GM23338 (cell line): ENCODE data around the gene SAMD13.

Experiments
- CREB1 ChIP-seq: fragments of 250-450 bp; sonication (Bioruptor Pico); IDR thresholded peaks from 2 replicates; pipeline ENCODE4 v1.5.0; 2020; ENCODE audit warnings: low read depth, mild to moderate bottlenecking, moderate library complexity
- CTCF ChIP-seq, 2 experiments: fragments of 200-600 bp in 1 of 2; sonication (generic) in 1 of 2; conservative IDR thresholded peaks; 2 replicates each; pipeline versions ENCODE4 v1.5.1 to v1.6.1; 2016 to 2017; ENCODE audit warnings: antibody characterized with exemption in 2 of 2, low read depth in 2 of 2, mild to moderate bottlenecking in 2 of 2, moderate library complexity in 1 of 2
- ETS1 ChIP-seq: IDR thresholded peaks from 2 replicates; pipeline ENCODE4 v1.6.1; 2016; ENCODE audit warnings: antibody characterized with exemption
- EZH2 ChIP-seq: fragments of 200-600 bp; sonication (generic); IDR thresholded peaks from one replicate; pipeline ENCODE4 v1.8.0; 2017; ENCODE audit warnings: antibody characterized with exemption, mild to moderate bottlenecking, low read depth; ENCODE audit not compliant: unreplicated experiment
- EZH2phosphoT487 ChIP-seq: fragments of 200-600 bp; sonication (generic); IDR thresholded peaks from one replicate; pipeline ENCODE4 v1.8.1; 2018; ENCODE audit warnings: antibody characterized with exemption; ENCODE audit not compliant: unreplicated experiment
- JUNB ChIP-seq: IDR thresholded peaks from one replicate; pipeline ENCODE4 v1.6.1; 2016; ENCODE audit warnings: antibody characterized with exemption; ENCODE audit not compliant: unreplicated experiment
- NANOG ChIP-seq: IDR thresholded peaks from 2 replicates; pipeline ENCODE4 v1.6.1; 2016; ENCODE audit warnings: antibody characterized with exemption, borderline replicate concordance
- POLR2AphosphoS5 ChIP-seq: IDR thresholded peaks from 2 replicates; pipeline ENCODE4 v1.6.1; 2016; ENCODE audit warnings: antibody characterized with exemption, low read depth
- REST ChIP-seq: IDR thresholded peaks from one replicate; pipeline ENCODE4 v1.6.1; 2018; ENCODE audit warnings: antibody characterized with exemption; ENCODE audit not compliant: unreplicated experiment
- ZNF114 ChIP-seq: fragments of 250-450 bp; sonication (Bioruptor Pico); IDR thresholded peaks from 2 replicates; pipeline ENCODE4 v1.5.0; 2020; ENCODE audit warnings: mild to moderate bottlenecking, moderate library complexity
- ZNF331 ChIP-seq: fragments of 250-450 bp; sonication (Bioruptor Pico); IDR thresholded peaks from 2 replicates; pipeline ENCODE4 v1.5.0; 2020; ENCODE audit warnings: low read depth, mild to moderate bottlenecking, moderate library complexity
- ZNF462 ChIP-seq: fragments of 250-450 bp; sonication (Bioruptor Pico); IDR thresholded peaks from 2 replicates; pipeline ENCODE4 v1.5.0; 2020; ENCODE audit warnings: mild to moderate bottlenecking, moderate library complexity

GRCh38 chr1:84327830-84328229, 26.3 kb downstream of the SAMD13 start:
- no peak for TF ChIP-seq ETS1
- no peak for TF ChIP-seq CTCF (conservative IDR thresholded peaks at IDR 0.05; ENCODE audit: low read depth in 2 of 2)
- TF ChIP-seq POLR2AphosphoS5: no peak
- no peak for TF ChIP-seq REST
- TF ChIP-seq EZH2: no peak
- no peak for TF ChIP-seq ZNF114 (CRISPR knock-in tag)
- no peak for TF ChIP-seq ZNF462
- TF ChIP-seq NANOG: no peak
- TF ChIP-seq EZH2phosphoT487: no peak
- no peak for TF ChIP-seq ZNF331 (CRISPR knock-in tag)
- no peak for TF ChIP-seq CREB1 (CRISPR knock-in tag)
- no peak for TF ChIP-seq JUNB
